Lung (tissue), 12 donors: Measurements from ENCODE around the gene PDE8B. TPM values are rescaled to one million over a fixed set of nuclear protein-coding genes. Genes with fewer than 3 reads are reported as not detected.

Experiments
- ATAC-seq: fragments of 200-7000 bp; cut with Tn5 transposase; one replicate; pipeline ENCODE4 v1.9.1; 2020; ENCODE audit warnings: moderate number of reproducible peaks; ENCODE audit not compliant: insufficient read depth, low FRiP score
- DNase-seq, 3 donors: peaks; one replicate each; pipeline ENCODE4 v3.0.0-alpha.2; 2013 to 2017
- H3K27ac ChIP-seq, 2 donors: one replicate each; pipeline ENCODE4 v1.5.1; 2013; ENCODE audit warnings: mild to moderate bottlenecking in 2 of 2, moderate library complexity in 2 of 2, control low read depth in 1 of 2, inconsistent platforms in 1 of 2, low read depth in 1 of 2, low read length in 1 of 2
- H3K27me3 ChIP-seq, 3 donors: one replicate each; pipeline ENCODE4 v1.5.1; 2013; ENCODE audit warnings: low read length in 2 of 3; ENCODE audit not compliant: control insufficient read depth in 3 of 3, insufficient read depth in 3 of 3
- H3K36me3 ChIP-seq, 4 donors: one replicate each; pipeline ENCODE4 v1.5.1; 2013; ENCODE audit warnings: low read length in 4 of 4, mild to moderate bottlenecking in 1 of 4, moderate library complexity in 1 of 4; ENCODE audit not compliant: control insufficient read depth in 4 of 4, insufficient read depth in 4 of 4
- H3K4me1 ChIP-seq, 5 donors: one replicate each; pipeline ENCODE4 v1.5.1; 2013; ENCODE audit warnings: low read length in 5 of 5, mild to moderate bottlenecking in 2 of 5, moderate library complexity in 1 of 5; ENCODE audit not compliant: control insufficient read depth in 5 of 5, insufficient read depth in 5 of 5
- H3K4me3 ChIP-seq: one replicate; pipeline ENCODE4 v1.5.1; 2013; ENCODE audit warnings: mild to moderate bottlenecking, control low read depth, moderate library complexity
- H3K9ac ChIP-seq, 2 donors: one replicate each; pipeline ENCODE4 v1.5.1; 2013; ENCODE audit warnings: low read length in 2 of 2, control low read depth in 1 of 2; ENCODE audit not compliant: insufficient read depth in 1 of 2
- H3K9me3 ChIP-seq, 4 donors: one replicate each; pipeline ENCODE4 v1.5.1; 2013; ENCODE audit warnings: low read length in 3 of 4, mild to moderate bottlenecking in 1 of 4, moderate library complexity in 1 of 4; ENCODE audit not compliant: control insufficient read depth in 4 of 4, insufficient read depth in 3 of 4
- CTCF ChIP-seq: IDR thresholded peaks from 2 replicates; pipeline ENCODE4 v1.5.1; 2012; ENCODE audit warnings: mild to moderate bottlenecking; ENCODE audit errors: control extremely low read depth, extremely low read depth
- WGBS, 2 donors: extraction: QIAGEN DNeasy Blood & Tissue Kit; methylation state at CpG; one replicate each; pipeline ENCODE4 v1.1.7; 2013; 5-methylcytosine and 5-hydroxymethylcytosine counted together
- polyA plus RNA-seq, 2 donors: library from polyadenylated mRNA; stranded (reverse); fragments of 200-250 nt; gene quantifications; one replicate each; pipeline ENCODE4 v1.2.1, GENCODE V29; 2013
- total RNA-seq, 2 donors: library from RNA; depleted of rRNA in 1 of 2; stranded (reverse); fragments of >200 nt in 1 of 2; gene quantifications; one replicate each; pipeline ENCODE4 v1.2.1, GENCODE V29; 2014 to 2021
- donor health status: control.
- donor health status: control.
- donor health status: Bipolar disorder and iron deficiency.
- donor health status: healthy.
- donor health status: DM: yes; HTN: yes; CAD: no.

PDE8B gene
- total and polyA plus RNA-seq, 4 donors, result 1.6 to 10.6 (median 2.1) TPM

- TF ChIP-seq CTCF, result no peak
- Histone ChIP-seq H3K4me1 (no peaks in the 10 kb centered on the region), H3K27me3 (no peaks in the 10 kb centered on the region), H3K4me3 (no peak overlapping the region), H3K9ac (no peak overlapping the region), H3K36me3 (no peaks in the 10 kb centered on the region), H3K27ac (no peak overlapping the region), H3K9me3 (no peaks in the 10 kb centered on the region)
- no peak for ATAC-seq
- DNase-seq, result no peak
- WGBS, 2 donors, result 97 to 98% methylated on average over 13 of the region's 13 CpGs
Measured at GRCh38 chr5:77398458-77398857, 188.0 kb downstream of the PDE8B start.

DNA sequence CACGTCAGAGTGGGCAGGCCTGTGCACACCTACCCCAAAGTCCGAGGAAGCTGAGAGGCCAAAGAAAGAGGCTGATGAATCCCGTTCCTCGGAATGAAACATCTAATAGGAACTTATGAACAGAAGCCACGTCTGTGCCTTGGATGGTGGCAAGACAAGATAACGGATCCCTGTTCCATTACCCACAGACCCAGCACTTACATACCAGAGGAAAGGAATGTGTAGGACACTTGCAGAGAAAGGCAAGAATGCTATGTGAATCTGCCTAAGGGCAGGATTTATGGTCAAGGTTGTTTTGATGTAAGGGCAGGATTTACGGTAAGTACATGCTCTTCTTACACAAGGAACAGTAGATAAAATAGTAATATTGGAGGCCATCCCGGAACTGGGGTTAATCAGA, 188.4 kb downstream of the PDE8B start:
- Histone ChIP-seq H3K9me3 (no peaks in the 10 kb centered on the region), H3K27me3 (no peaks in the 10 kb centered on the region), H3K27ac (no peak overlapping the region), H3K36me3 (no peaks in the 10 kb centered on the region), H3K4me3 (no peak overlapping the region), H3K4me1 (no peaks in the 10 kb centered on the region), H3K9ac (no peak overlapping the region)
- 92 to 96% methylated on average over 8 of the region's 8 CpGs for WGBS, 2 donors
- no peak for TF ChIP-seq CTCF
- DNase-seq, result no peak
- ATAC-seq, result no peak

DNA sequence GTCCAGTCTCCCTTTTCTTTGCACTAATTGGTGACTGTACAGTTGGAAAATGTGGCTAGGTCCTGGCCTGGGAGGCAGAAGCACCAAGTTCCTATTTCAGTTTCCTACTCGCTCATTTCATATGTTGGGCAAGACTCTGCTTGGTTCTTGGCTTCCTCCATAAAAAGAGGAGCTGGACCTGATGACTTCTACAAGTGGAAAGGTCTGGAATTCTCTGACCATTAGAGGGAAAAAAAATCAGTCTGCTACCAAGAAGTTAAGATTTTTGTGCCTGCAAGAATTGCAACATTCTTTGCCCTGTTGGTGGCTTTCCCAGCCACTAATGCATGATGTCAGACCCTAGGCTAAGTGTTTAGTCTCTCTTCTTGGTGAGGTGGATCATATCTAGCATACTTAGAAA, 190.2 kb downstream of the PDE8B start:
- Histone ChIP-seq H3K36me3 (no peaks in the 10 kb centered on the region), H3K9me3 (peaks cover 0 to 2% (median 0%) of the 10 kb centered on the region in 4 donors), H3K9ac (no peak overlapping the region), H3K27ac (no peak overlapping the region), H3K4me3 (no peak overlapping the region), H3K27me3 (no peaks in the 10 kb centered on the region), H3K4me1 (no peaks in the 10 kb centered on the region)
- DNase-seq (no peak), ATAC-seq (no peak)
- TF ChIP-seq CTCF, result no peak
- WGBS, 2 donors, result 35 to 69% methylated on average over 1 of the region's 1 CpG

DNA sequence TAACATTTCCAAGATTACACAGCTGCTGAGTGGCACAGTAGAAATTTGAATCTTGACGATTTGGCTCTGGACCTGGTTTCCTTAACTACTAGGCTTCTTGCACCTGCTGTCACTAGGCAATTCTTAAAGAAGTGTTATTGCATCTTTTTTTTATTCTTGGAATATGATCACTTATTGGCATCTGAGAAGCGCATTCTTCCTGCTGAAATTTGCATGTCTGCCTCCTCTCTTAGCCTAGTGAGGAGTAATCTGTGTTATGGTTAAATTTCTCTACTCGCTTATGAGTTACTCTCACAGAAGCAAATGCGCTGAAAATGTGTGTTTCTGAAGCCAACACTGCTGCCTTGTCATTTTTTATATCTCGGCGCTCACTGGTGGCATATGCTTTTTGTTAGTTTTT, 192.3 kb downstream of the PDE8B start:
- DNase-seq (no peak), ATAC-seq (no peak)
- Histone ChIP-seq H3K9me3 (peaks cover 0 to 2% (median 0%) of the 10 kb centered on the region in 4 donors), H3K4me3 (no peak overlapping the region), H3K4me1 (no peaks in the 10 kb centered on the region), H3K9ac (no peak overlapping the region), H3K27ac (no peak overlapping the region), H3K36me3 (no peaks in the 10 kb centered on the region), H3K27me3 (no peaks in the 10 kb centered on the region)
- 88 to 92% methylated on average over 6 of the region's 6 CpGs for WGBS, 2 donors
- TF ChIP-seq CTCF, result no peak
